ENCODE data around the gene RASGEF1C.

GRCh38 chr5:180159756-180160155, 49.3 kb downstream of the RASGEF1C start:
- TF ChIP-seq CTCF (IDR thresholded peaks at IDR 0.05) (no peak), POLR2A (IDR thresholded peaks at IDR 0.05) (no peak)

All from lower leg skin (tissue), 3 donors.